ENCODE data around the gene RFTN1. TPM values are rescaled to one million over a fixed set of nuclear protein-coding genes. Genes with fewer than 3 reads are reported as not detected.

The RFTN1 gene
- total and polyA plus RNA-seq, 2 experiments from 2014 or later = 3.3 to 7.2 TPM

DNA sequence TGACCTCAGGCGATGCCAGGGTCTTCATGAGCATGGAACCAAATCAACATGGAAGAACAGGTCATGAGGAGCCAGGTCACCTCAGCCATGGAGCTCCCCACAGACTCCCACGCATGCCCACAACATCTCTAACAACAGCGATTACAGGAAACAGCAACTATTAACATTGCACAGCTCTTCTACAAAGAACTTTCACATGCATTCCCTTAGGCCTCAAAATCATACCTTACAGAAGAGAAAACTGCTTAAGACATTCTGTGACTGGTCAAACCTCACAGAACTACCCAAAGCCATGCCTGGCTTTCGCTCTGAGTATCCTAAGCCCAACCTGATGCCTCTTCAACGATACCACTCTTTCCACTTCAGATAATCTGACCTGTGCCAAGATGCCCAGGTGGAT is 130.7 kb downstream of the RFTN1 start:
- H3F3A ChIP-seq (replicated peaks; ENCODE audit: low read depth) = no peaks in the 10 kb centered on the region
- H3K4me1 ChIP-seq (ENCODE audit: insufficient read depth) = no peaks in the 10 kb centered on the region
- no peaks in the 10 kb centered on the region for H4K20me1 ChIP-seq (replicated peaks; ENCODE audit: insufficient read depth)
- Mint-ChIP-seq H3K4me1 (peaks cover 5% of the 10 kb centered on the region), H3K27me3 (ENCODE audit: insufficient read depth, low read depth, poor library complexity) (peaks cover 6% of the 10 kb centered on the region), H3K4me3 (no peak overlapping the region), H3K36me3 (ENCODE audit: low read depth) (peaks cover 4% of the 10 kb centered on the region), H3K9me3 (peaks cover 9% of the 10 kb centered on the region; the same call in 2 of the 3 replicates), H3K27ac (no peak overlapping the region)
- TF ChIP-seq, protein P1, sequence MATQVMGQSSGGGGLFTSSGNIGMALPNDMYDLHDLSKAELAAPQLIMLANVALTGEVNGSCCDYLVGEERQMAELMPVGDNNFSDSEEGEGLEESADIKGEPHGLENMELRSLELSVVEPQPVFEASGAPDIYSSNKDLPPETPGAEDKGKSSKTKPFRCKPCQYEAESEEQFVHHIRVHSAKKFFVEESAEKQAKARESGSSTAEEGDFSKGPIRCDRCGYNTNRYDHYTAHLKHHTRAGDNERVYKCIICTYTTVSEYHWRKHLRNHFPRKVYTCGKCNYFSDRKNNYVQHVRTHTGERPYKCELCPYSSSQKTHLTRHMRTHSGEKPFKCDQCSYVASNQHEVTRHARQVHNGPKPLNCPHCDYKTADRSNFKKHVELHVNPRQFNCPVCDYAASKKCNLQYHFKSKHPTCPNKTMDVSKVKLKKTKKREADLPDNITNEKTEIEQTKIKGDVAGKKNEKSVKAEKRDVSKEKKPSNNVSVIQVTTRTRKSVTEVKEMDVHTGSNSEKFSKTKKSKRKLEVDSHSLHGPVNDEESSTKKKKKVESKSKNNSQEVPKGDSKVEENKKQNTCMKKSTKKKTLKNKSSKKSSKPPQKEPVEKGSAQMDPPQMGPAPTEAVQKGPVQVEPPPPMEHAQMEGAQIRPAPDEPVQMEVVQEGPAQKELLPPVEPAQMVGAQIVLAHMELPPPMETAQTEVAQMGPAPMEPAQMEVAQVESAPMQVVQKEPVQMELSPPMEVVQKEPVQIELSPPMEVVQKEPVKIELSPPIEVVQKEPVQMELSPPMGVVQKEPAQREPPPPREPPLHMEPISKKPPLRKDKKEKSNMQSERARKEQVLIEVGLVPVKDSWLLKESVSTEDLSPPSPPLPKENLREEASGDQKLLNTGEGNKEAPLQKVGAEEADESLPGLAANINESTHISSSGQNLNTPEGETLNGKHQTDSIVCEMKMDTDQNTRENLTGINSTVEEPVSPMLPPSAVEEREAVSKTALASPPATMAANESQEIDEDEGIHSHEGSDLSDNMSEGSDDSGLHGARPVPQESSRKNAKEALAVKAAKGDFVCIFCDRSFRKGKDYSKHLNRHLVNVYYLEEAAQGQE (IDR thresholded peaks at IDR 0.05; ENCODE audit: unreplicated experiment) = no peak
- TF ChIP-seq NANOG (IDR thresholded peaks at IDR 0.05; ENCODE audit: borderline replicate concordance) (no peak), STAT1 (IDR thresholded peaks at IDR 0.05; ENCODE audit: unreplicated experiment) (no peak), ZNF331 (CRISPR knock-in tag; IDR thresholded peaks at IDR 0.05; ENCODE audit: low read depth) (no peak), POLR2AphosphoS5 (IDR thresholded peaks at IDR 0.05; ENCODE audit: low read depth) (no peak), EZH2 (IDR thresholded peaks at IDR 0.05; ENCODE audit: low read depth, unreplicated experiment) (no peak), EZH2phosphoT487 (IDR thresholded peaks at IDR 0.05; ENCODE audit: unreplicated experiment) (no peak), ZNF114 (CRISPR knock-in tag; IDR thresholded peaks at IDR 0.05) (no peak), JUNB (IDR thresholded peaks at IDR 0.05; ENCODE audit: unreplicated experiment) (no peak), CREB1 (CRISPR knock-in tag; IDR thresholded peaks at IDR 0.05; ENCODE audit: low read depth) (no peak)
- TF ChIP-seq, protein P2, sequence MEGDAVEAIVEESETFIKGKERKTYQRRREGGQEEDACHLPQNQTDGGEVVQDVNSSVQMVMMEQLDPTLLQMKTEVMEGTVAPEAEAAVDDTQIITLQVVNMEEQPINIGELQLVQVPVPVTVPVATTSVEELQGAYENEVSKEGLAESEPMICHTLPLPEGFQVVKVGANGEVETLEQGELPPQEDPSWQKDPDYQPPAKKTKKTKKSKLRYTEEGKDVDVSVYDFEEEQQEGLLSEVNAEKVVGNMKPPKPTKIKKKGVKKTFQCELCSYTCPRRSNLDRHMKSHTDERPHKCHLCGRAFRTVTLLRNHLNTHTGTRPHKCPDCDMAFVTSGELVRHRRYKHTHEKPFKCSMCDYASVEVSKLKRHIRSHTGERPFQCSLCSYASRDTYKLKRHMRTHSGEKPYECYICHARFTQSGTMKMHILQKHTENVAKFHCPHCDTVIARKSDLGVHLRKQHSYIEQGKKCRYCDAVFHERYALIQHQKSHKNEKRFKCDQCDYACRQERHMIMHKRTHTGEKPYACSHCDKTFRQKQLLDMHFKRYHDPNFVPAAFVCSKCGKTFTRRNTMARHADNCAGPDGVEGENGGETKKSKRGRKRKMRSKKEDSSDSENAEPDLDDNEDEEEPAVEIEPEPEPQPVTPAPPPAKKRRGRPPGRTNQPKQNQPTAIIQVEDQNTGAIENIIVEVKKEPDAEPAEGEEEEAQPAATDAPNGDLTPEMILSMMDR (conservative IDR thresholded peaks at IDR 0.05; ENCODE audit: low read depth in 2 of 2) = no peak
- TF ChIP-seq, protein P3, sequence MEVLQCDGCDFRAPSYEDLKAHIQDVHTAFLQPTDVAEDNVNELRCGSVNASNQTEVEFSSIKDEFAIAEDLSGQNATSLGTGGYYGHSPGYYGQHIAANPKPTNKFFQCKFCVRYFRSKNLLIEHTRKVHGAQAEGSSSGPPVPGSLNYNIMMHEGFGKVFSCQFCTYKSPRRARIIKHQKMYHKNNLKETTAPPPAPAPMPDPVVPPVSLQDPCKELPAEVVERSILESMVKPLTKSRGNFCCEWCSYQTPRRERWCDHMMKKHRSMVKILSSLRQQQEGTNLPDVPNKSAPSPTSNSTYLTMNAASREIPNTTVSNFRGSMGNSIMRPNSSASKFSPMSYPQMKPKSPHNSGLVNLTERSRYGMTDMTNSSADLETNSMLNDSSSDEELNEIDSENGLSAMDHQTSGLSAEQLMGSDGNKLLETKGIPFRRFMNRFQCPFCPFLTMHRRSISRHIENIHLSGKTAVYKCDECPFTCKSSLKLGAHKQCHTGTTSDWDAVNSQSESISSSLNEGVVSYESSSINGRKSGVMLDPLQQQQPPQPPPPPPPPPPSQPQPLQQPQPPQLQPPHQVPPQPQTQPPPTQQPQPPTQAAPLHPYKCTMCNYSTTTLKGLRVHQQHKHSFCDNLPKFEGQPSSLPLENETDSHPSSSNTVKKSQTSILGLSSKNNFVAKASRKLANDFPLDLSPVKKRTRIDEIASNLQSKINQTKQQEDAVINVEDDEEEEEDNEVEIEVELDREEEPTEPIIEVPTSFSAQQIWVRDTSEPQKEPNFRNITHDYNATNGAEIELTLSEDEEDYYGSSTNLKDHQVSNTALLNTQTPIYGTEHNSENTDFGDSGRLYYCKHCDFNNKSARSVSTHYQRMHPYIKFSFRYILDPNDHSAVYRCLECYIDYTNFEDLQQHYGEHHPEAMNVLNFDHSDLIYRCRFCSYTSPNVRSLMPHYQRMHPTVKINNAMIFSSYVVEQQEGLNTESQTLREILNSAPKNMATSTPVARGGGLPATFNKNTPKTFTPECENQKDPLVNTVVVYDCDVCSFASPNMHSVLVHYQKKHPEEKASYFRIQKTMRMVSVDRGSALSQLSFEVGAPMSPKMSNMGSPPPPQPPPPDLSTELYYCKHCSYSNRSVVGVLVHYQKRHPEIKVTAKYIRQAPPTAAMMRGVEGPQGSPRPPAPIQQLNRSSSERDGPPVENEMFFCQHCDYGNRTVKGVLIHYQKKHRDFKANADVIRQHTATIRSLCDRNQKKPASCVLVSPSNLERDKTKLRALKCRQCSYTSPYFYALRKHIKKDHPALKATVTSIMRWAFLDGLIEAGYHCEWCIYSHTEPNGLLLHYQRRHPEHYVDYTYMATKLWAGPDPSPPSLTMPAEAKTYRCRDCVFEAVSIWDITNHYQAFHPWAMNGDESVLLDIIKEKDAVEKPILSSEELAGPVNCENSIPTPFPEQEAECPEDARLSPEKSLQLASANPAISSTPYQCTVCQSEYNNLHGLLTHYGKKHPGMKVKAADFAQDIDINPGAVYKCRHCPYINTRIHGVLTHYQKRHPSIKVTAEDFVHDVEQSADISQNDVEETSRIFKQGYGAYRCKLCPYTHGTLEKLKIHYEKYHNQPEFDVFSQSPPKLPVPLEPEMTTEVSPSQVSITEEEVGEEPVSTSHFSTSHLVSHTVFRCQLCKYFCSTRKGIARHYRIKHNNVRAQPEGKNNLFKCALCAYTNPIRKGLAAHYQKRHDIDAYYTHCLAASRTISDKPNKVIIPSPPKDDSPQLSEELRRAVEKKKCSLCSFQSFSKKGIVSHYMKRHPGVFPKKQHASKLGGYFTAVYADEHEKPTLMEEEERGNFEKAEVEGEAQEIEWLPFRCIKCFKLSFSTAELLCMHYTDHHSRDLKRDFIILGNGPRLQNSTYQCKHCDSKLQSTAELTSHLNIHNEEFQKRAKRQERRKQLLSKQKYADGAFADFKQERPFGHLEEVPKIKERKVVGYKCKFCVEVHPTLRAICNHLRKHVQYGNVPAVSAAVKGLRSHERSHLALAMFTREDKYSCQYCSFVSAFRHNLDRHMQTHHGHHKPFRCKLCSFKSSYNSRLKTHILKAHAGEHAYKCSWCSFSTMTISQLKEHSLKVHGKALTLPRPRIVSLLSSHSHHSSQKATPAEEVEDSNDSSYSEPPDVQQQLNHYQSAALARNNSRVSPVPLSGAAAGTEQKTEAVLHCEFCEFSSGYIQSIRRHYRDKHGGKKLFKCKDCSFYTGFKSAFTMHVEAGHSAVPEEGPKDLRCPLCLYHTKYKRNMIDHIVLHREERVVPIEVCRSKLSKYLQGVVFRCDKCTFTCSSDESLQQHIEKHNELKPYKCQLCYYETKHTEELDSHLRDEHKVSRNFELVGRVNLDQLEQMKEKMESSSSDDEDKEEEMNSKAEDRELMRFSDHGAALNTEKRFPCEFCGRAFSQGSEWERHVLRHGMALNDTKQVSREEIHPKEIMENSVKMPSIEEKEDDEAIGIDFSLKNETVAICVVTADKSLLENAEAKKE (CRISPR knock-in tag; IDR thresholded peaks at IDR 0.05) = no peak
- TF ChIP-seq, protein P4, sequence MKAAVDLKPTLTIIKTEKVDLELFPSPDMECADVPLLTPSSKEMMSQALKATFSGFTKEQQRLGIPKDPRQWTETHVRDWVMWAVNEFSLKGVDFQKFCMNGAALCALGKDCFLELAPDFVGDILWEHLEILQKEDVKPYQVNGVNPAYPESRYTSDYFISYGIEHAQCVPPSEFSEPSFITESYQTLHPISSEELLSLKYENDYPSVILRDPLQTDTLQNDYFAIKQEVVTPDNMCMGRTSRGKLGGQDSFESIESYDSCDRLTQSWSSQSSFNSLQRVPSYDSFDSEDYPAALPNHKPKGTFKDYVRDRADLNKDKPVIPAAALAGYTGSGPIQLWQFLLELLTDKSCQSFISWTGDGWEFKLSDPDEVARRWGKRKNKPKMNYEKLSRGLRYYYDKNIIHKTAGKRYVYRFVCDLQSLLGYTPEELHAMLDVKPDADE (IDR thresholded peaks at IDR 0.05) = no peak
- no peaks in the 10 kb centered on the region for H3K36me3 ChIP-seq (ENCODE audit: insufficient read depth)
- H3K27me3 ChIP-seq (ENCODE audit: insufficient read depth) = no peaks in the 10 kb centered on the region
- H3K27ac ChIP-seq (ENCODE audit: low read depth) = no peak overlapping the region
- H2AFZ ChIP-seq = no peak overlapping the region
- no peak overlapping the region for H3K4me3 ChIP-seq
- ATAC-seq (no peak), DNase-seq (ENCODE audit: low spot score) (no peak)
- no peaks in the 10 kb centered on the region for H3K9me2 ChIP-seq (ENCODE audit: insufficient read depth)
- H3K4me2 ChIP-seq = no peak overlapping the region
- H3K79me2 ChIP-seq (replicated peaks; ENCODE audit: insufficient read depth) = no peaks in the 10 kb centered on the region

Data from GM23338 (cell line).